Uterus (tissue), 4 donors: ENCODE measurements around the gene USP9X. TPM values are rescaled to one million over a fixed set of nuclear protein-coding genes. Genes with fewer than 3 reads are reported as not detected.

Source experiments
- DNase-seq, 2 donors: peaks; one replicate each; pipeline ENCODE4 v3.0.0-alpha.2; 2019 to 2020
- H3K27ac ChIP-seq, 2 donors: fragments of 200-600 bp; sonication (generic); 1 replicate in 1 of 2; 2 replicates in 1 of 2; pipeline ENCODE4 v1.5.1; 2016 to 2018
- H3K27me3 ChIP-seq, 2 donors: fragments of 200-600 bp; sonication (generic); one replicate each; pipeline ENCODE4 v1.5.1; 2018 to 2019; ENCODE audit warnings: control low read depth in 1 of 2
- H3K36me3 ChIP-seq, 2 donors: fragments of 200-600 bp; sonication (generic); one replicate each; pipeline ENCODE4 v1.5.1; 2019; ENCODE audit warnings: control low read depth in 1 of 2
- H3K4me1 ChIP-seq, 2 donors: fragments of 200-600 bp; sonication (generic); one replicate each; pipeline ENCODE4 v1.5.1; 2018 to 2019; ENCODE audit warnings: control low read depth in 1 of 2
- H3K4me3 ChIP-seq, 2 donors: fragments of 200-600 bp; sonication (generic); 1 replicate in 1 of 2; 2 replicates in 1 of 2; pipeline ENCODE4 v1.5.1; 2018 to 2019; ENCODE audit warnings: mild to moderate bottlenecking in 1 of 2
- H3K9me3 ChIP-seq, 2 donors: fragments of 200-600 bp; sonication (generic); one replicate each; pipeline ENCODE4 v1.5.1; 2019; ENCODE audit warnings: control low read depth in 1 of 2
- CTCF ChIP-seq, 4 experiments: fragments of 200-600 bp in 2 of 4; fragments of 450-650 bp in 2 of 4; sonication (generic) in 2 of 4; IDR thresholded peaks; one replicate each; pipeline ENCODE4 v1.5.1; 2016 to 2019; ENCODE audit warnings: antibody characterized with exemption in 4 of 4, mild to moderate bottlenecking in 2 of 4, moderate library complexity in 1 of 4
- POLR2A ChIP-seq, 2 donors: fragments of 450-650 bp; IDR thresholded peaks; one replicate each; pipeline ENCODE4 v1.6.1; 2016; ENCODE audit warnings: antibody characterized with exemption in 2 of 2, mild to moderate bottlenecking in 1 of 2, moderate library complexity in 1 of 2
- intact Hi-C: fragments of 100-400 bp; cut with DNase I; formaldehyde crosslinking; loops from one replicate; pipeline ENCODE4 v1.15.1; 2023; ENCODE audit warnings: low total_unique reads
- total RNA-seq, 4 donors: library from RNA; depleted of rRNA in 3 of 4; stranded (reverse); fragments of >200 nt in 3 of 4; gene quantifications; one replicate each; pipeline versions ENCODE4 v1.1.0 to v1.2.4, GENCODE V29; 2014 to 2023
- donor health status: DM: yes; HTN: yes; CAD: no.

Gene USP9X
- total RNA-seq, 4 donors from 2014 or later, result 32.1 to 167 (median 78.7) TPM

- intact Hi-C loops, result no loop called here
- TF ChIP-seq CTCF (IDR thresholded peaks at IDR 0.05) (no peak), POLR2A (IDR thresholded peaks at IDR 0.05) (no peak)
- Histone ChIP-seq H3K4me1 (no peaks in the 10 kb centered on the region), H3K36me3 (no peaks in the 10 kb centered on the region), H3K27ac (no peak overlapping the region), H3K9me3 (no peaks in the 10 kb centered on the region), H3K27me3 (no peaks in the 10 kb centered on the region), H3K4me3 (no peak overlapping the region)
- DNase-seq, result no peak
Measured at GRCh38 chrX:41164449-41164848, 79.2 kb downstream of the USP9X start.

GRCh38 chrX:41167888-41168287, 82.6 kb downstream of the USP9X start:
- no peak overlapping the region for H3K27ac ChIP-seq
- intact Hi-C loops, result no loop called here
- H3K4me1 ChIP-seq, result no peaks in the 10 kb centered on the region
- TF ChIP-seq CTCF (IDR thresholded peaks at IDR 0.05), result no peak
- TF ChIP-seq POLR2A (IDR thresholded peaks at IDR 0.05), result no peak
- no peaks in the 10 kb centered on the region for H3K36me3 ChIP-seq
- H3K27me3 ChIP-seq, result no peaks in the 10 kb centered on the region
- no peaks in the 10 kb centered on the region for H3K9me3 ChIP-seq
- H3K4me3 ChIP-seq, result no peak overlapping the region
- no peak for DNase-seq

GRCh38 chrX:41176263-41176662, 91.0 kb downstream of the USP9X start:
- no peak overlapping the region for H3K27ac ChIP-seq
- no peaks in the 10 kb centered on the region for H3K27me3 ChIP-seq
- TF ChIP-seq POLR2A (IDR thresholded peaks at IDR 0.05), result no peak
- no peak for TF ChIP-seq CTCF (IDR thresholded peaks at IDR 0.05)
- intact Hi-C loops, result no loop called here
- no peak overlapping the region for H3K4me3 ChIP-seq
- no peaks in the 10 kb centered on the region for H3K9me3 ChIP-seq
- no peaks in the 10 kb centered on the region for H3K4me1 ChIP-seq
- H3K36me3 ChIP-seq, result no peaks in the 10 kb centered on the region
- no peak for DNase-seq

- Histone ChIP-seq H3K27ac (no peak overlapping the region), H3K4me1 (no peaks in the 10 kb centered on the region), H3K4me3 (no peak overlapping the region), H3K36me3 (no peaks in the 10 kb centered on the region), H3K9me3 (no peaks in the 10 kb centered on the region), H3K27me3 (no peaks in the 10 kb centered on the region)
- DNase-seq, result no peak
- TF ChIP-seq POLR2A (IDR thresholded peaks at IDR 0.05) (no peak), CTCF (IDR thresholded peaks at IDR 0.05) (no peak)
- intact Hi-C loops, result no loop called here
Measured at GRCh38 chrX:41177297-41177696, 92.1 kb downstream of the USP9X start.

GRCh38 chrX:41178201-41178600, 93.0 kb downstream of the USP9X start:
- Histone ChIP-seq H3K4me1 (no peaks in the 10 kb centered on the region), H3K36me3 (no peaks in the 10 kb centered on the region), H3K27ac (no peak overlapping the region), H3K9me3 (no peaks in the 10 kb centered on the region), H3K4me3 (no peak overlapping the region), H3K27me3 (no peaks in the 10 kb centered on the region)
- intact Hi-C loops, result no loop called here
- no peak for DNase-seq
- no peak for TF ChIP-seq CTCF (IDR thresholded peaks at IDR 0.05)
- no peak for TF ChIP-seq POLR2A (IDR thresholded peaks at IDR 0.05)
